HAP-1 (cell line): ENCODE results near the gene CNN1.
A peak's percentile ranks its signal among the peaks of the same experiment; 100 is the strongest.

Source experiments
- DNase-seq, 2 experiments: peaks; one replicate each; pipeline ENCODE4 v3.0.0-alpha.2; 2016 to 2020; ENCODE audit warnings: low spot score in 2 of 2
- H3K27me3 ChIP-seq: fragments of 250-450 bp; sonication (Bioruptor Pico); 2 replicates; pipeline ENCODE4 v1.5.1; 2020; ENCODE audit warnings: low read depth, mild to moderate bottlenecking, moderate library complexity
- H3K36me3 ChIP-seq: fragments of 250-450 bp; sonication (Bioruptor Pico); replicated peaks from 2 replicates; pipeline ENCODE4 v1.5.1; 2020; ENCODE audit warnings: mild to moderate bottlenecking
- H3K4me1 ChIP-seq: fragments of 250-450 bp; sonication (Bioruptor Pico); 2 replicates; pipeline ENCODE4 v1.5.1; 2020; ENCODE audit warnings: mild to moderate bottlenecking
- H3K4me3 ChIP-seq: fragments of 250-450 bp; sonication (Bioruptor Pico); 2 replicates; pipeline ENCODE4 v1.5.1; 2020; ENCODE audit warnings: mild to moderate bottlenecking, moderate library complexity
- H3K9me3 ChIP-seq: fragments of 250-450 bp; sonication (Bioruptor Pico); 2 replicates; pipeline ENCODE4 v1.5.1; 2020; ENCODE audit warnings: mild to moderate bottlenecking, moderate library complexity
- in situ Hi-C: fragments of 300-500 bp; cut with MboI; formaldehyde crosslinking; loops from 3 replicates; pipeline ENCODE4 v1.14.3; 2020; ENCODE audit warnings: low sequenced_read_pairs, inconsistent platforms, mixed read lengths

Gene CNN1

GRCh38 chr19:11538232-11539036, at the start of gene CNN1:
TSS of gene CNN1 (plus strand) at chr19:11538851. CDS start at chr19:11538928, 77 bp downstream.
- Histone ChIP-seq H3K4me3 (no peak within 1 kb of the TSS), H3K36me3 (no peaks in the 10 kb centered on the region), H3K4me1 (peaks cover 4% of the 10 kb centered on the region; the same call in 1 of the 2 replicates), H3K27me3 (no peaks in the 10 kb centered on the region; the same call in 1 of the 2 replicates), H3K9me3 (no peaks in the 10 kb centered on the region)
- DNase-seq: peak in 1 of 2 experiments; percentile 39
- in situ Hi-C loops: no loop called here

DNA sequence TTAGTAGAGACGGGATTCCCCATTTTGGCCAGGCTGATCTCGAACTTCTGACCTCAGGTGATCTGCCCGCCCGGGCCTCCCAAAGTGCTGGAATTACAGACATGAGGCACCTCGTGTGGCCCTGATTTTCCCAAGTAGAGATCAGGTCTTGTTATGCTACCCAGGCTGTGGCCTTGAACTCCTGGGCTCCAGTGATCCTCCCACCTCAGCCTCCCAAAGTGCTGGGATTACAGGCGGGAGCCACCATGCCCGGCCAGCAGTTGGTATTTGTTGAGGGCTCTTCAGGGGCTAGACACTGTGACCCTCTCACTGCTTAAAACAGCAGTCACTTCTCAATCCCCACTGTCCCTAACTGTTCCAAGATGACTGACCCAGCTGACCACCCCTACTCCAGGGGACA, 49.3 kb upstream of the CNN1 start:
- H3K36me3 ChIP-seq: no peaks in the 10 kb centered on the region
- H3K9me3 ChIP-seq: no peaks in the 10 kb centered on the region
- no peak overlapping the region for H3K4me3 ChIP-seq
- in situ Hi-C loops: loop anchor here (10.0 kb wide), 1 partner anchor 195 kb away; the partner anchor contains the start of gene TSPAN16
- no peaks in the 10 kb centered on the region for H3K27me3 ChIP-seq
- DNase-seq: no peak
- no peaks in the 10 kb centered on the region for H3K4me1 ChIP-seq

DNA sequence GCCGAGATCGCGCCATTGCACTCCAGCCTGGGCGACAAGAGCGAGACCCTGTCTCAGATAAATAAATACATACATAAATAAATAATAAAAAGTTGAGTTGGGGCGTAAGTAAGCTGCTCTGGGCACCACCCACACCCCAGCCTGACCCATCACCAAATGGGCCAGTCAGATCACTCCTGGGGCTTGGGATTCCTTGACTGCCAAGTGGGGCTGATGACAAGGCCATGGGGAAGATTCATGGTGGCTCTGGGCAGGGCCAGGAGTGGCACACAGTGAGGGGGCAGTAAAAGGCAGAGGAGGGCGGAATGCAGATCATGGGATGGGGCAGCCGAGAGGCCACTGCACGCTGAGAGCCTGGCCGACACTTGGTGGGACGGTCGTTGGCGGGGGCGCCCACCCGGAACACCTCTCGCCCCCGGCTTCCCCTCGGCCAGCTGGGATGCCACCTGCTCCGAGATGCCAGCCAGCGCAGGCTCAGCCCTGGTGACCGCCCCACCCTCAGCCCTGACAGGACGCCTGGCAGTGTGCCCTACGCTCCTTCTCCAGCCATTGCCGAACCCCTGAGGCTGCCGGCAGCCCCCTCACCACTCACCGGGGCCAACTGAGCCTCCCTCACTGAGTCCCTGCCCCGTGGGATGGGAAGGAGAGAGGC, 43.9 kb upstream of the CNN1 start:
- Histone ChIP-seq H3K36me3 (peaks cover 7% of the 10 kb centered on the region), H3K9me3 (no peaks in the 10 kb centered on the region), H3K4me1 (no peaks in the 10 kb centered on the region), H3K27me3 (no peaks in the 10 kb centered on the region), H3K4me3 (no peak overlapping the region)
- DNase-seq: no peak
- in situ Hi-C loops: no loop called here

DNA sequence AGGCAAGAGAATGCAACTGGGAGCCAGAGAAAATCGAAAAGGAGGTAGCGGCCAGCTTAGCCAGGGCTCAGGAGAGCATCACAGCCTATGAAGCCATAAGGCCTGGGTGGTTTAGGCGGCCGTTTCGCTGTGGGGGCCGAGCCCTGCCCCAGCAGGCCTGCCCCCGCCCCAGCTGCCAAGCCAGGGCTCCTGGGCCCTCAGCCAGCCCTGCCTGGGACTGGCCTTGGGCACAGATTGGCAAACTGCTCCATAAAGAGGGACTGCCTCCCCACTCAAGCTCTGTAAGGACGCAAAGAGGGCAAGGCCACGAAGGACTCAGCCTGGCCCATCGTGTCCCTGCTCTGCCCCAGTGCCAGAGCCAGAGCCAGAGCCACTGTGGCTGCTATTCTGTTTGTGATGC, 43.2 kb upstream of the CNN1 start:
- H3K36me3 ChIP-seq: peaks cover 7% of the 10 kb centered on the region
- in situ Hi-C loops: no loop called here
- H3K4me1 ChIP-seq: no peaks in the 10 kb centered on the region
- no peaks in the 10 kb centered on the region for H3K27me3 ChIP-seq
- no peak for DNase-seq
- H3K9me3 ChIP-seq: no peaks in the 10 kb centered on the region
- H3K4me3 ChIP-seq: no peak overlapping the region

- Histone ChIP-seq H3K4me1 (no peaks in the 10 kb centered on the region), H3K9me3 (no peaks in the 10 kb centered on the region), H3K27me3 (no peaks in the 10 kb centered on the region), H3K36me3 (peaks cover 7% of the 10 kb centered on the region), H3K4me3 (no peak overlapping the region)
- no peak for DNase-seq
- in situ Hi-C loops: no loop called here
These were observed 42.8 kb upstream of the CNN1 start for GRCh38 chr19:11495885-11496284.

GRCh38 chr19:11496391-11497163, 42.1 kb upstream of the CNN1 start:
- no peak overlapping the region for H3K4me3 ChIP-seq
- no peaks in the 10 kb centered on the region for H3K9me3 ChIP-seq
- DNase-seq: peak; percentile 57 to 88
- in situ Hi-C loops: no loop called here
- no peaks in the 10 kb centered on the region for H3K27me3 ChIP-seq
- H3K36me3 ChIP-seq: peaks cover 7% of the 10 kb centered on the region
- no peaks in the 10 kb centered on the region for H3K4me1 ChIP-seq

- Histone ChIP-seq H3K36me3 (peaks cover 7% of the 10 kb centered on the region), H3K27me3 (no peaks in the 10 kb centered on the region), H3K4me3 (no peak overlapping the region), H3K9me3 (no peaks in the 10 kb centered on the region), H3K4me1 (no peaks in the 10 kb centered on the region)
- no peak for DNase-seq
- in situ Hi-C loops: no loop called here
These were observed 39.4 kb upstream of the CNN1 start for GRCh38 chr19:11499220-11499726.

DNA sequence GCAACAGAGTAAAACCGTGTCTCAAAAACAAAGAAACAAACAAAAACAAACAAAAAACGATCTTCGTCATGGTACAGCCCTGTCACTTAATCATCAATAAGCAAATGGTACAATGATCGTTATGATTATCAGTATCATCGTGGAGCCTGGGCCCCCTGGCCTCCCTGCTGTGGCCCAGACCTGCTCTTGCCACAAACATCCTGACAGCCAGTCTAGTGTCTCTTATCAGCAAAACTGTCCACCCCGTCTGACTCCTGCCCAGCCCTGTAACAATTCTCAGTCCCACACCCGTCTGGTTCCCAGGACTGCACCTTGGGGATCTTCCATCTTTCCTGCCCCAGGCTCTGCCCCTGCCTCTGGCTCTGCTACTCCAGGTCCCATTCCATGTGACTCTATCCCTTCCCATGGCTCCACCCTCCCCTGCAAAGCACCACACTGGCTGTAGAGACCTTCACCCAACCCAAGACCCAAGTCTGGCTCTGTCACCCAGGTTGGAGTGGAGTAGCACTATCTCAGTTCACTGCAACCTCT, 38.7 kb upstream of the CNN1 start:
- Histone ChIP-seq H3K36me3 (peaks cover 7% of the 10 kb centered on the region), H3K4me1 (0 out of 2 replicates have a peak, but pooled peaks cover 2% of the 10 kb centered on the region), H3K27me3 (no peaks in the 10 kb centered on the region), H3K9me3 (no peaks in the 10 kb centered on the region), H3K4me3 (no peak overlapping the region)
- in situ Hi-C loops: no loop called here
- DNase-seq: no peak

GRCh38 chr19:11504502-11505031, 34.1 kb upstream of the CNN1 start:
- Histone ChIP-seq H3K27me3 (no peaks in the 10 kb centered on the region), H3K36me3 (peaks cover 2% of the 10 kb centered on the region; the same call in 1 of the 2 replicates), H3K9me3 (no peaks in the 10 kb centered on the region), H3K4me3 (peak overlapping the region; percentile 56), H3K4me1 (peaks cover 10% of the 10 kb centered on the region)
- in situ Hi-C loops: no loop called here
- no peak for DNase-seq

DNA sequence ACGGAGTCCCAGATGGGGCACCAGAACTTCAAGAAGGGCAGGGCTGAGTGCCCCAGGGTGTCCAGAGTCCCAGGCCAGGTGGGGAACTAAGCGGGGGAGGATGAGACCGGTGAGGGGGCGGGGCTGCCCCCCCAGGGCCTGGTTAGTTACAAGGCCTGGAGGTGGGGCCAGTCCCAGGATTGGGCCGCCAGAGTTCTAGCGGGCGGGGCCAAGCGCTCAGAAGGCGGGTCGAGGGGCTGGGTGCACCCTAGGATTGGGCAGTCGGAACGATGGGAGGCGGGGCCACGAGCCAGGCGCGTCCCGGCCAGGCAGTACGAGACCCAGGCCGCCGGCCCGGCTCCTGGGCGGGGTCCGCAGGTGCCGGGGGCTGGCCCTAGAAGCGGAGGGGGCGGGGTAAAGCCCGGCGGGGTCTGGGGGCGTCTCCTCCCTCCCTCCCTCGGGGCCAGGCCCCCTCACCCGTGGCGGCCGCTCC, 33.6 kb upstream of the CNN1 start:
- Histone ChIP-seq H3K36me3 (peaks cover 2% of the 10 kb centered on the region; the same call in 1 of the 2 replicates), H3K9me3 (no peaks in the 10 kb centered on the region), H3K4me1 (peaks cover 10% of the 10 kb centered on the region), H3K4me3 (peak overlapping the region; percentile 56), H3K27me3 (no peaks in the 10 kb centered on the region)
- peak; percentile 90 to 99 for DNase-seq
- in situ Hi-C loops: no loop called here

DNA sequence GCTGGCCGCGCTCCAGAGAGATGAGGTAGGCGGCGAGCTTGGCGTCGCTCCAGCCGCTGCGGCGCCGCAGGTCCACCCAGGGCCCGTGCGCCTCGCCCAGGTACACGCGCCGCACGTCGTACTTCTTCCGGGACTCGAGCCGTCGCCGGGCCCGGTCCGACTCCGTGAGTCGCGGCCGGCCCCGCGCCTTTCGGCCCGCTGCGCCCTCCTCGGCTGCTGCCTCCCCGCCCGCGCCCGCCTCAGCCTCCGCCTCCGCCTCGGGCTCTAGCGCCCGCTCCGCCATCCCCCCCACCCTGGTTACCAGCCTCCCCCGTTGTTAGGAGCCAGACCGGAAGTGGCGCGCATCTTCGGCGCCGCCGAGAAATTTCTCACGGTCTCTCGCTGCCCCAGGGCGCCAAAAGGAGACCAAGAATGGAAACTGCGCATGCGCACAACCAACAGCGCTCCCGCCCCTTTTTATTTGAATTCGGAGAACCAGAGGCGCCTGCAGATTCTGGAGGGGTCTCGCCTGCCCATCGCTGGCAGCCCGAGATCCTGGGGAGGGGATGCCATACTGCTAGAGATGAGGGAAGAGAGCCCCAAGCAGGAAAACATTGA, 33.0 kb upstream of the CNN1 start, which contains the start of gene ZNF653:
Gene ZNF653, minus strand, starts transcription at position 336 of the 597 bp plus-strand sequence. Its CDS starts 53 bp downstream, at position 283.
- Histone ChIP-seq H3K36me3 (peaks cover 2% of the 10 kb centered on the region; the same call in 1 of the 2 replicates), H3K27me3 (no peaks in the 10 kb centered on the region), H3K4me3 (peak within 1 kb of the TSS; percentile 56), H3K9me3 (no peaks in the 10 kb centered on the region), H3K4me1 (peaks cover 10% of the 10 kb centered on the region)
- in situ Hi-C loops: no loop called here
- DNase-seq: peak; percentile 85 to 96

DNA sequence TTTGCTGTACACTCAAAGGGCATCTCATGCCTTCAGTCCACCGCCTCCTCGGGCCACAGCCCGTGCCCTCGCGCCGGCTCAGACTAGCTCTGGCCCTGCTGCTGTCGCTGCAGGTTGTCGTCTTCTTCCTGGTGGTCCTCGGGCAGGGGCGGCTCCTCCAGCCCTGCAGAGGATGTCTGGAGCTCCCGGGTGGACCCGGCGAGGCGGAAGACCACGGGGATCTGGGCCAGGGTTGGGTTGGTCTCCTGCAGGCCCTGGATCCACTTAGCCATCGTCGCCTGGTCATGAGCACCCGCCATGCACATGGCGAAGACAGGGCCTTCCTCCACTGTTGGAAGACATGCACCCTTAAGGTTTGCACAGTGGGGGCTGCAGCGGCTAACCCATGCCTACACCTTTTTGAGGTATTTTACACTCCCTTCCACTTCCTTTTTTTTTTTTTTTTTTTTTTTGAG, 32.5 kb upstream of the CNN1 start:
- in situ Hi-C loops: no loop called here
- Histone ChIP-seq H3K9me3 (no peaks in the 10 kb centered on the region), H3K4me1 (peaks cover 10% of the 10 kb centered on the region), H3K27me3 (no peaks in the 10 kb centered on the region), H3K36me3 (peaks cover 2% of the 10 kb centered on the region; the same call in 1 of the 2 replicates), H3K4me3 (peak overlapping the region; percentile 56)
- DNase-seq: peak in 1 of 2 experiments; percentile 13
